HUES48 (cell line): ENCODE results near the gene SELPLG.

Experiments used
- H3K27ac ChIP-seq: one replicate; pipeline ENCODE4 v1.7.0; 2013; ENCODE audit warnings: low read depth, low read length, inconsistent platforms
- H3K27me3 ChIP-seq: 2 replicates; pipeline ENCODE4 v1.6.1; 2013; ENCODE audit warnings: mild to moderate bottlenecking, low read length; ENCODE audit not compliant: control insufficient read depth, insufficient read depth
- H3K36me3 ChIP-seq: 2 replicates; pipeline ENCODE4 v1.6.1; 2013; ENCODE audit warnings: low read length; ENCODE audit not compliant: control insufficient read depth, insufficient read depth
- H3K4me1 ChIP-seq: 2 replicates; pipeline ENCODE4 v1.6.1; 2013; ENCODE audit warnings: mild to moderate bottlenecking, low read length; ENCODE audit not compliant: control insufficient read depth, insufficient read depth
- H3K4me3 ChIP-seq: 2 replicates; pipeline ENCODE4 v1.5.1; 2013; ENCODE audit warnings: mild to moderate bottlenecking, low read depth, low read length
- H3K9ac ChIP-seq: 2 replicates; pipeline ENCODE4 v1.6.1; 2013; ENCODE audit warnings: mild to moderate bottlenecking, low read depth, low read length, moderate library complexity
- H3K9me3 ChIP-seq: 2 replicates; pipeline ENCODE4 v1.6.1; 2013; ENCODE audit warnings: low read length; ENCODE audit not compliant: control insufficient read depth, insufficient read depth

SELPLG gene

GRCh38 chr12:108633534-108634248 is at the start of gene SELPLG:
TSS of gene SELPLG (minus strand) at chr12:108633894. CDS start at chr12:108624307, 9,587 bp downstream.
- H3K9ac ChIP-seq = no peak within 1 kb of the TSS
- H3K27me3 ChIP-seq = no peaks in the 10 kb centered on the region
- no peaks in the 10 kb centered on the region for H3K9me3 ChIP-seq
- H3K4me1 ChIP-seq = peaks cover 37% of the 10 kb centered on the region
- H3K36me3 ChIP-seq = no peaks in the 10 kb centered on the region
- no peak within 1 kb of the TSS for H3K27ac ChIP-seq
- H3K4me3 ChIP-seq = no peak within 1 kb of the TSS

DNA sequence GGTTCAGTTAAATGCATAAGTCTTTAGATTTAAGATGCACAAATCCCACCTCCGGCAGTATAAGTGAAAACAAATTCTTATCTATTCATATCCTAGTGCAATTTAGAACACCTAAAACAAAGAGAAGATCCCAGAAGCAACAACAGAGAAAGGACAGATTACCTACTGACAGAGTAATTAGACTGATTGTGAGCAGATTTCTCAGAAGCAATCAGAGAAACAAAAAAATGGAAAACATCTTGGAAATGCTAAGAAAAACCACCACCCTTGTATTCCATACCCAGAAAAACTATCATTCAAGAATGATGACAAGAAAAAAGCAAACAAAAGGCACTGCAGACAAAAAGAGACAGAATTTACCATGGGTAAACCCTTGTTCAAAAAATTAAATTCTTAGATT is 47.6 kb upstream of the SELPLG start:
- Histone ChIP-seq H3K4me1 (peaks cover 26% of the 10 kb centered on the region; the same call in 1 of the 2 replicates), H3K27me3 (no peaks in the 10 kb centered on the region), H3K27ac (no peak overlapping the region), H3K9ac (no peak overlapping the region), H3K36me3 (peaks cover 13% of the 10 kb centered on the region; the same call in 1 of the 2 replicates), H3K4me3 (no peak overlapping the region), H3K9me3 (no peaks in the 10 kb centered on the region)

GRCh38 chr12:108679106-108679681 is 45.5 kb upstream of the SELPLG start:
- no peaks in the 10 kb centered on the region for H3K9me3 ChIP-seq
- H3K27me3 ChIP-seq = no peaks in the 10 kb centered on the region
- H3K27ac ChIP-seq = no peak overlapping the region
- no peak overlapping the region for H3K9ac ChIP-seq
- H3K36me3 ChIP-seq = peaks cover 18% of the 10 kb centered on the region
- H3K4me3 ChIP-seq = no peak overlapping the region
- H3K4me1 ChIP-seq = peaks cover 7% of the 10 kb centered on the region; the same call in 1 of the 2 replicates

GRCh38 chr12:108678104-108678730 is 44.5 kb upstream of the SELPLG start:
- H3K4me3 ChIP-seq = no peak overlapping the region
- no peak overlapping the region for H3K27ac ChIP-seq
- H3K9me3 ChIP-seq = no peaks in the 10 kb centered on the region
- H3K27me3 ChIP-seq = no peaks in the 10 kb centered on the region
- H3K9ac ChIP-seq = no peak overlapping the region
- H3K4me1 ChIP-seq = no peaks in the 10 kb centered on the region
- H3K36me3 ChIP-seq = peaks cover 22% of the 10 kb centered on the region

DNA sequence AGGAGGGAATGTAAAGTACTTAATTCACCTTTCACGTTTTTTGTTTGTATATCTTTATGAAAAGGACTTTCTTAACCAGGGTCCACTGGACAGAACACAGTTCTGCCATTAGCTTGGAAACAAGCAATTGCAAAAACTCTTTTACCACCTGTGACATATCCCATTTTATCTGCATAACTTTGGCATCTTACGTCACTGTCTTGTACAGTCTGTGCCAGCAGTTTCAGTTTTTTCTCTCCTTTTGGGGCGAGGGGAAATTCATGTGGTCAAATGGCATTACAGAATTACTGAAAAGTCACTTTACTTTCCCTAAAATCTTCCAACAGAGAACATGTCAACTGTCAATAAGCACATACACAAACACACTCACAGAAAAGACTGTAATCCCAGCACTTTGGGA is 43.7 kb upstream of the SELPLG start:
- no peak overlapping the region for H3K27ac ChIP-seq
- H3K9ac ChIP-seq = no peak overlapping the region
- no peaks in the 10 kb centered on the region for H3K9me3 ChIP-seq
- peaks cover 22% of the 10 kb centered on the region for H3K36me3 ChIP-seq
- no peaks in the 10 kb centered on the region for H3K4me1 ChIP-seq
- H3K4me3 ChIP-seq = no peak overlapping the region
- no peaks in the 10 kb centered on the region for H3K27me3 ChIP-seq

- Histone ChIP-seq H3K36me3 (peaks cover 22% of the 10 kb centered on the region), H3K27ac (no peak overlapping the region), H3K4me1 (no peaks in the 10 kb centered on the region), H3K9me3 (no peaks in the 10 kb centered on the region), H3K9ac (no peak overlapping the region), H3K27me3 (no peaks in the 10 kb centered on the region), H3K4me3 (no peak overlapping the region)
These were observed 43.0 kb upstream of the SELPLG start for GRCh38 chr12:108676707-108677106.

DNA sequence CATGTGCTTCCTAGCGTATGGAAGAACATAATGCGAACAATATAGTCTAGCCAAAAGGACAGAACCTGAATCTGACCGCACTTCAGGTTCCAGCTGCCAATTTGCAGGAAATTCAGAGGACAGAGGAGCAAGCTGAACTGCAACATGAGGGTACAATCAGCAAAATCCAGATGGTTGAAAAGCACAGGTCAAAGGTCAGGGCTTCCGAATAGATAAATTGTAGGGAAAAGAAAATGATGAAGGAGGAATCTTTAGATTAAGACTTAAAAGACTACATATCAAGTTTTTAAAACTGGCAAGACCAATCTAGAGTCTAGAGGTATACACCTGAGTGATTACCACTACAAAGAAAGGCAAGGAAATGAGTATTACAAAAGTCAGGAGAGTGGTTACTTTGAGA is 42.1 kb upstream of the SELPLG start:
- no peak overlapping the region for H3K4me3 ChIP-seq
- no peak overlapping the region for H3K9ac ChIP-seq
- no peaks in the 10 kb centered on the region for H3K27me3 ChIP-seq
- H3K9me3 ChIP-seq = no peaks in the 10 kb centered on the region
- no peaks in the 10 kb centered on the region for H3K4me1 ChIP-seq
- peaks cover 22% of the 10 kb centered on the region for H3K36me3 ChIP-seq
- H3K27ac ChIP-seq = no peak overlapping the region

- Histone ChIP-seq H3K27me3 (no peaks in the 10 kb centered on the region), H3K9me3 (no peaks in the 10 kb centered on the region), H3K9ac (no peak overlapping the region), H3K4me3 (no peak overlapping the region), H3K36me3 (peaks cover 11% of the 10 kb centered on the region), H3K27ac (no peak overlapping the region), H3K4me1 (0 out of 2 replicates have a peak, but pooled peaks cover 4% of the 10 kb centered on the region)
These were observed 38.4 kb upstream of the SELPLG start for GRCh38 chr12:108672054-108672453.

DNA sequence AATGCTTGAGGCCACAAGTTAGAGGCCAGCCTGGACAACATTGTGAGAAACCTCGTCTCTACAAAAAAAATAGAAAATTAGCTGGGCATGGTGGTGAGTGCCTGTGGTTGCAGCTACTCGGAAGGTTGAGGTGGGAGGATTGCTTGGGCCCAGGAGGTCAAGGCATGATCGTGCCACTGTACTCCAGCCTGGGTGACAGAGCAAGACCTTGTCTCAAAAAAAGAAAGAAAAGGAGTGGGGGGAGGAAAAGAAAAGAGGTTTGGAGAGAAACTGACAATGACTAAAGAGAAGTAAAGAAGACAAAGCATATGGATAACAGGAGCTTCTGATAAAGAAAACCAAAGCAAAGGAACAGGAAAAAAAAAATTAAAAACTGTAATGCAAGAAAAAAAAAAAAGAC is 37.4 kb upstream of the SELPLG start:
- peaks cover 9% of the 10 kb centered on the region for H3K36me3 ChIP-seq
- H3K9ac ChIP-seq = no peak overlapping the region
- no peak overlapping the region for H3K27ac ChIP-seq
- no peaks in the 10 kb centered on the region for H3K9me3 ChIP-seq
- no peaks in the 10 kb centered on the region for H3K27me3 ChIP-seq
- H3K4me1 ChIP-seq = peaks cover 9% of the 10 kb centered on the region; the same call in 1 of the 2 replicates
- H3K4me3 ChIP-seq = no peak overlapping the region

DNA sequence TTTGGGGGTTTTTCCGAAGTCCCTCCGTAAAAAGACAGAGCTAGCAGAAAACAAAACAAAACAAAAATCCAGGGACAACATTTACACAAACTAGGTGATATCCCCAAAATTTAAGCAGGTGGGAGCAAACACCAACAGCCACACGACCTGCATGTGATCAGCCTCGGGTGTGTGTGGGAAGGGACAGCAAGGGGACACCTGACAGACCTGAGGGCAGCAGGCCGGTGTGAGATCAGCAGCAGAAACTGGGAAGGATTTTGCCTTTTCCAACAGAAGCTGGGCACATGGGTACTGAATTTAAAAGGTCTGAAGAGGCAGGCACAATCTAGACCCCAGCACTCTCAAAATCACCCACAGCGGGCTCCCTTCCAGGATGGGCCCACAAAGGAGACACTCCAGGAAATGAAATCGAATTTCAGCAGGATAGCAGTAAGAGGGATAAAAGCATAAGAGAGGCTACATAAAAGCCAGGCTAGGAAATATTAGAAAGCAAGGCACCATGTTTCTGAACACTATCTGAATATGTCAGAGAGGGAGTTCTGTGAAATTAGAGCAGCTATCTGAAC is 36.5 kb upstream of the SELPLG start:
- H3K9ac ChIP-seq = no peak overlapping the region

DNA sequence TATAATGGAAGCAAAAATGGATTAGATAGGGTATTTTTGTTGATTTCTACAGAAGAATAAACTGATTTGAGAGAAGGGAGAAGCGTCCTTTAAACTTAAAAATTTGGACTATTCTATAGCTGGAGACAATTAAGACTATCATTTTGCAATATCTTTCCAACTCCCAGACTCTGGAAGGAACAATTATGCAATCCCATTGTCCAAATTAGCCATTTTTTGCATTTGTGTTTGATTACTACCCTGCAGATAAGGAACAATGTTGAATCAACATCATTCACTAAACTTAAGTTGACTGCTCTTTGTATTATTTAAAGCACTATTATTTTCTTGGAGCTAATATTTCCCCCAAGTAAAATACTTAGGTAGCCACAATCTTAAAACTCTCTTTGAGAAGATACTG is 34.8 kb upstream of the SELPLG start:
- Histone ChIP-seq H3K36me3 (no peaks in the 10 kb centered on the region), H3K4me3 (no peak overlapping the region), H3K27ac (no peak overlapping the region), H3K9ac (no peak overlapping the region), H3K4me1 (peaks cover 21% of the 10 kb centered on the region), H3K9me3 (no peaks in the 10 kb centered on the region), H3K27me3 (no peaks in the 10 kb centered on the region)

More for the DNA sequence above, 36.5 kb upstream of the SELPLG start:
- Histone ChIP-seq H3K4me3 (no peak overlapping the region), H3K9me3 (no peaks in the 10 kb centered on the region), H3K4me1 (peaks cover 10% of the 10 kb centered on the region), H3K36me3 (peaks cover 9% of the 10 kb centered on the region), H3K27me3 (no peaks in the 10 kb centered on the region), H3K27ac (no peak overlapping the region)
